Spleen (tissue), 13 donors: ENCODE data around the gene TWIST1. TPM values are rescaled to one million over a fixed set of nuclear protein-coding genes. Genes with fewer than 3 reads are reported as not detected.

Experiments
- DNase-seq: peaks from one replicate; pipeline ENCODE4 v3.0.0-alpha.2; 2020
- H3K27ac ChIP-seq, 8 donors: fragments of 200-600 bp; sonication (generic) in 7 of 8; 1 replicate in 4 of 8; 2 replicates in 4 of 8; pipeline versions ENCODE4 v1.5.0 to v1.8.0; 2016 to 2021; ENCODE audit warnings: inconsistent platforms in 4 of 8, mild to moderate bottlenecking in 4 of 8, moderate library complexity in 1 of 8
- H3K27me3 ChIP-seq, 7 donors: fragments of 200-600 bp; sonication (generic) in 6 of 7; replicated peaks in 1 of 7; 1 replicate in 4 of 7; 2 replicates in 3 of 7; pipeline versions ENCODE4 v1.5.0 to v1.8.0; 2016 to 2021; ENCODE audit warnings: inconsistent platforms in 3 of 7, mild to moderate bottlenecking in 1 of 7
- H3K36me3 ChIP-seq, 6 donors: fragments of 200-600 bp; sonication (generic) in 5 of 6; 1 replicate in 4 of 6; 2 replicates in 2 of 6; pipeline versions ENCODE4 v1.5.0 to v1.8.0; 2016 to 2021; ENCODE audit warnings: inconsistent platforms in 2 of 6
- H3K4me1 ChIP-seq, 6 donors: fragments of 200-600 bp; sonication (generic) in 5 of 6; 1 replicate in 3 of 6; 2 replicates in 3 of 6; pipeline versions ENCODE4 v1.5.0 to v1.8.0; 2016 to 2021; ENCODE audit warnings: inconsistent platforms in 3 of 6
- H3K4me3 ChIP-seq, 8 donors: fragments of 200-600 bp; sonication (generic) in 7 of 8; 1 replicate in 4 of 8; 2 replicates in 4 of 8; pipeline versions ENCODE4 v1.5.0 to v1.8.0; 2016 to 2021; ENCODE audit warnings: inconsistent platforms in 4 of 8, mild to moderate bottlenecking in 4 of 8, moderate library complexity in 2 of 8
- H3K9me3 ChIP-seq, 8 donors: fragments of 200-600 bp; sonication (generic) in 7 of 8; 1 replicate in 4 of 8; 2 replicates in 4 of 8; pipeline versions ENCODE4 v1.5.0 to v1.8.0; 2016 to 2021; ENCODE audit warnings: inconsistent platforms in 4 of 8
- POLR2A ChIP-seq, 3 donors: fragments of 450-650 bp; IDR thresholded peaks; one replicate each; pipeline ENCODE4 v1.5.1; 2017; ENCODE audit warnings: antibody characterized with exemption in 3 of 3, mild to moderate bottlenecking in 1 of 3
- POLR2AphosphoS5 ChIP-seq, 3 donors: sonication (generic); formaldehyde crosslinking; IDR thresholded peaks; one replicate each; pipeline ENCODE4 v1.5.1; 2017; ENCODE audit warnings: antibody characterized with exemption in 3 of 3
- WGBS, 5 donors: extraction: QIAGEN DNeasy Blood & Tissue Kit in 3 of 5; methylation state at CpG; one replicate each; pipeline versions ENCODE4 v1.1.5 to v1.1.7; 2013 to 2018; 5-methylcytosine and 5-hydroxymethylcytosine counted together
- intact Hi-C: fragments of 100-400 bp; cut with DNase I; formaldehyde crosslinking; loops from one replicate; pipeline ENCODE4 v1.15.0; 2023; ENCODE audit warnings: low total_unique reads
- long read RNA-seq, 2 donors: transcript quantifications; one replicate each; lab custom pipeline, GENCODE V29; 2026
- polyA plus RNA-seq, 3 donors: library from polyadenylated mRNA; stranded (reverse); fragments of 200-250 nt; gene quantifications; one replicate each; pipeline ENCODE4 v1.2.1, GENCODE V29; 2013
- total RNA-seq, 7 donors: library from RNA; depleted of rRNA in 3 of 7; stranded (reverse); fragments of >200 nt in 3 of 7; fragmentation: NEBNext Ultra II Directional in 4 of 7; extraction: Animal tissue kit (Norgen Biotek cat#: 25700) in 4 of 7; gene quantifications; one replicate each; pipeline versions ENCODE4 v1.1.0 to v1.2.1, GENCODE V29; 2016 to 2021
- TF ChIP-seq, protein P1 (sequence below), 11 experiments: fragments of 200-600 bp in 7 of 11; fragments of 450-650 bp in 4 of 11; sonication (generic) in 4 of 11; IDR thresholded peaks in 8 of 11; conservative IDR thresholded peaks in 3 of 11; 1 replicate in 7 of 11; 2 replicates in 4 of 11; pipeline versions ENCODE4 v1.4.0 to v1.8.0; 2016 to 2021; ENCODE audit warnings: antibody characterized with exemption in 11 of 11, inconsistent platforms in 4 of 11, mild to moderate bottlenecking in 1 of 11
- donor health status: healthy with polysubstance abuse.
- donor health status: DM: no; HTN: no; CAD: no; lungs with moderate emphysema.
- donor health status: DM: no; HTN: no; CAD: no.
- donor health status: Bipolar disorder and iron deficiency.
- donor health status: healthy.
- donor health status: DM: no; HTN: no; CAD: no.
- donor health status: DM: yes; HTN: yes; CAD: no.

The TWIST1 gene
- not detected for total RNA-seq
- polyA plus RNA-seq: under 1 TPM in 1 of 3 donors, not detected in 2; 0.33 TPM
- long read RNA-seq, donor 1: 0 reads
- long read RNA-seq, donor 2, partial matches to known transcripts: 0 of 1 reads
- long read RNA-seq, donor 2, other reads (novel, unspliced or antisense): 0 of 1 reads

DNA sequence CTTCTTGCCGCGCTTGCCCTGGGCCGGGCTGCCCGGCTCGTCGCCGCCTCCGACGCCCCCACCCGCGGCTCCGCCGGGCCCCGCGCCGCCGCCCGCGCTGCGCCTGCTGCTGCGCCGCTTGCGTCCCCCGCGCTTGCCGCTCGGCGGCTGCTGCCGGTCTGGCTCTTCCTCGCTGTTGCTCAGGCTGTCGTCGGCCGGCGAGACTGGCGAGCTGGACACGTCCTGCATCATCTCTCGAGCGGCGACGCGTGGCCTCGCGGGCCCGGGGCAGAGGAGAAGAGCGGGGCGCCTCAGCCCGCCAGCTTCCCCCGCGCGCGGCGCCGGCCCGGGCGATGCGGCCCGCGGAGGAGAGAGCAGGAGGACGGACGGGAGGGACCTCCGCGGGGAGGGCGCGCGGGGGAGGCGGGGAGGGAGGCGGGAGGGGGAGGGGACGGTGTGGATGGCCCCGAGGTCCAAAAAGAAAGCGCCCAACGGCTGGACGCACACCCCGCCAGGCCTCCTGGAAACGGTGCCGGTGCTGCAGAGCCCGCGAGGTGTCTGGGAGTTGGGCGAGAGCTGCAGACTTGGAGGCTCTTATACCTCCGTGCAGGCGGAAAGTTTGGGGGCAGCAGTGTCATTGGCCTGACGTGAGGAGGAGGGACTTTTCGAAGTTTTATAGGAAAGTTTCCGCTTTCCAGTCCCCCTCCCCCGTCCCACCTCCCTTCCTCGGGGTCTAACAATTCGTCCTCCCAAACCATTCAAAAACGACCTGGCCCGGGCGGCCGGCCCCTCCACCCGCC lies at the start of gene TWIST1:
TWIST1 (minus strand) TSS at position 546 of the 779 bp plus-strand sequence; CDS start at position 231, 315 bp downstream.
- no peak for TF ChIP-seq POLR2A (IDR thresholded peaks at IDR 0.05)
- TF ChIP-seq, protein P1, sequence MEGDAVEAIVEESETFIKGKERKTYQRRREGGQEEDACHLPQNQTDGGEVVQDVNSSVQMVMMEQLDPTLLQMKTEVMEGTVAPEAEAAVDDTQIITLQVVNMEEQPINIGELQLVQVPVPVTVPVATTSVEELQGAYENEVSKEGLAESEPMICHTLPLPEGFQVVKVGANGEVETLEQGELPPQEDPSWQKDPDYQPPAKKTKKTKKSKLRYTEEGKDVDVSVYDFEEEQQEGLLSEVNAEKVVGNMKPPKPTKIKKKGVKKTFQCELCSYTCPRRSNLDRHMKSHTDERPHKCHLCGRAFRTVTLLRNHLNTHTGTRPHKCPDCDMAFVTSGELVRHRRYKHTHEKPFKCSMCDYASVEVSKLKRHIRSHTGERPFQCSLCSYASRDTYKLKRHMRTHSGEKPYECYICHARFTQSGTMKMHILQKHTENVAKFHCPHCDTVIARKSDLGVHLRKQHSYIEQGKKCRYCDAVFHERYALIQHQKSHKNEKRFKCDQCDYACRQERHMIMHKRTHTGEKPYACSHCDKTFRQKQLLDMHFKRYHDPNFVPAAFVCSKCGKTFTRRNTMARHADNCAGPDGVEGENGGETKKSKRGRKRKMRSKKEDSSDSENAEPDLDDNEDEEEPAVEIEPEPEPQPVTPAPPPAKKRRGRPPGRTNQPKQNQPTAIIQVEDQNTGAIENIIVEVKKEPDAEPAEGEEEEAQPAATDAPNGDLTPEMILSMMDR (IDR thresholded peaks at IDR 0.05 in 8 of 11, conservative IDR thresholded peaks at IDR 0.05 in 3 of 11): no peak
- TF ChIP-seq POLR2AphosphoS5 (IDR thresholded peaks at IDR 0.05): no peak
- Histone ChIP-seq H3K27ac (no peak within 1 kb of the TSS), H3K9me3 (no peaks in the 10 kb centered on the region)

DNA sequence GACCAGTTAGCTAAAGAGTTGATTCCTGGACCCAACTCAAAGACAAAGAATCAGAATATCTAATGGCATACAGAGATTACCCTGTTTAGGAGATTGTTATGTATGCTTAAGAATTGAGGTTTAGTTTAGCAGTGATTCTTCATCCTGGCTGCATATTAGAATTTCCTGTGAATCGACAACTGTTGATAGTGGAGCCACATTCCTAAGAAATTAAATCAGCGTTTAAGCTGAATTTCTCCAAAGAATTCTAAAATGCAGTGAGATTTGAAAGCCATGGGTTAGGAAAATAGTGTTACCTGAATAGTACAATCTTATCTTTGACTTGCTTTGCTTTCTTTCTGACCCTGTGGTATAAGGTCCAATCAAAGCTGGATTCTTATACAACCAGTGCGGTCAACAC lies 44.2 kb upstream of the TWIST1 start:
- no peaks in the 10 kb centered on the region for H3K36me3 ChIP-seq
- no peaks in the 10 kb centered on the region for H3K9me3 ChIP-seq
- no peaks in the 10 kb centered on the region for H3K27me3 ChIP-seq
- WGBS, 5 donors: 78 to 90% (median 81%) methylated on average over 3 of the region's 3 CpGs
- TF ChIP-seq, protein P1 (IDR thresholded peaks at IDR 0.05 in 8 of 11, conservative IDR thresholded peaks at IDR 0.05 in 3 of 11): no peak
- no peak for TF ChIP-seq POLR2AphosphoS5 (IDR thresholded peaks at IDR 0.05)
- TF ChIP-seq POLR2A (IDR thresholded peaks at IDR 0.05): no peak
- H3K4me3 ChIP-seq: no peak overlapping the region
- no peaks in the 10 kb centered on the region for H3K4me1 ChIP-seq
- no peak overlapping the region for H3K27ac ChIP-seq
- intact Hi-C loops: no loop called here
- DNase-seq: no peak

More for the DNA sequence above, at the start of gene TWIST1:
- peaks cover 6 to 40% (median 30%) of the 10 kb centered on the region in 6 donors for H3K4me1 ChIP-seq
- no peaks in the 10 kb centered on the region for H3K36me3 ChIP-seq
- 1 to 3% (median 2%) methylated on average over 38 to 91 of the region's 91 CpGs for WGBS, 5 donors
- peak; percentile 72 for DNase-seq
- intact Hi-C loops: no loop called here
- H3K4me3 ChIP-seq: peak within 1 kb of the TSS; percentile 23 to 70 (median 46)
- H3K27me3 ChIP-seq: peaks cover 0 to 100% (median 96%) of the 10 kb centered on the region in 7 donors

DNA sequence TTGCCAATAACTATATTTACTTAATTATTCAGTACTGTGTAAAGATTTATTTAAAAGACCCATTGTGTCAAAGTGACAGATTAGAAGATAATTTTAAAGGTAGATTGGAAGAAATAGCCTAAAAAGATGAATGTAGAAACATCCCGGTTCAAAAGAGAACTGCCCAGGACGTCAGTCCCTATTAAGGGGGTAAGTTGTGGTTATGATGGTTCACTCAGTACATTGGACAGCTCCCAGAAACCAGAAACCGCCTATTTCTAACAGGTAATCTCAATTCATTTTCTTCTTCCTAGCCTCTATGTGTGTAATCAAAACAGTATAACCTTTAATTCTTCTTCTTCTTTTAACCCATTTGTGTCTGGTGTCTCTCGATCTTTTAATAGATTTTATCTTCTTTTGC lies 29.3 kb upstream of the TWIST1 start:
- no peak for DNase-seq
- H3K36me3 ChIP-seq: no peaks in the 10 kb centered on the region
- peaks cover 0 to 3% (median 0%) of the 10 kb centered on the region in 8 donors for H3K9me3 ChIP-seq
- intact Hi-C loops: no loop called here
- H3K4me1 ChIP-seq: peaks cover 0 to 7% (median 0%) of the 10 kb centered on the region in 6 donors
- no peak overlapping the region for H3K27ac ChIP-seq
- 7 to 14% (median 9%) methylated on average over 4 of the region's 4 CpGs for WGBS, 5 donors
- no peak for TF ChIP-seq POLR2A (IDR thresholded peaks at IDR 0.05)
- TF ChIP-seq, protein P1 (IDR thresholded peaks at IDR 0.05 in 8 of 11, conservative IDR thresholded peaks at IDR 0.05 in 3 of 11): no peak
- TF ChIP-seq POLR2AphosphoS5 (IDR thresholded peaks at IDR 0.05): no peak
- H3K4me3 ChIP-seq: no peak overlapping the region
- H3K27me3 ChIP-seq: peaks cover 5 to 64% (median 47%) of the 10 kb centered on the region in 7 donors
